ENCODE data around the gene LPAR3. TPM values are rescaled to one million over a fixed set of nuclear protein-coding genes. Genes with fewer than 3 reads are reported as not detected.
A peak's percentile ranks its signal among the peaks of the same experiment; 100 is the strongest.

Gene LPAR3
- total RNA-seq, 4 donors from 2014 or later, result 1.5 TPM; not detected in 3

DNA sequence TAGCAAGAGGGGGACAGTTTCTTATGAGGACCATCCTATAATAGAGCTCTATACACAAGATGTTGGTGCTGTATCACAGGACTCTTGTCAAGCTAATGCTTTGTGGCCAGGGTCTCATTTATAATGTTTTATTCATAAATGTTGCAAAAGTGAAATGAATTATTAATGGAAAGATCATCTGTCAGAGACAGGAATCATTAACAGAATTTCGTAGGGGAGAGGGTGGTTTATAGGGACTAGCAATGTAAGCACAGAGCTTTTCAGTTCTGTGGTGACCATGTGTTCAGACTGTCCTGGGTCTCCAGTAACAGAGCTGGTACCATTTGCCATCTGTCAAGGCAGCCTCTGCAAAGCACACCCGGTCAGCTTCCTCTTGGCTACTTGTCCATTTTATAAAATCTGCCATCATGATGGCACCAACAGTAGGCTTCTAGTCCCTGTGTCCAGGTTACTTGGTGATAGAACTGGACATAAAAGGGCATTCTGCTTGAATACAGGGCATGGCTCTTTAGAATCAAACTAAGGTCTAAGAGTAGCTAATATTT is 36.2 kb downstream of the LPAR3 start:
- Histone ChIP-seq H3K9me3 (no peaks in the 10 kb centered on the region), H3K27ac (no peak overlapping the region), H3K36me3 (no peaks in the 10 kb centered on the region), H3K4me1 (no peaks in the 10 kb centered on the region), H3K27me3 (no peaks in the 10 kb centered on the region), H3K4me3 (no peak overlapping the region)
- WGBS, 2 donors, result 77 to 83% methylated on average over 2 of the region's 2 CpGs
- TF ChIP-seq, protein P1, sequence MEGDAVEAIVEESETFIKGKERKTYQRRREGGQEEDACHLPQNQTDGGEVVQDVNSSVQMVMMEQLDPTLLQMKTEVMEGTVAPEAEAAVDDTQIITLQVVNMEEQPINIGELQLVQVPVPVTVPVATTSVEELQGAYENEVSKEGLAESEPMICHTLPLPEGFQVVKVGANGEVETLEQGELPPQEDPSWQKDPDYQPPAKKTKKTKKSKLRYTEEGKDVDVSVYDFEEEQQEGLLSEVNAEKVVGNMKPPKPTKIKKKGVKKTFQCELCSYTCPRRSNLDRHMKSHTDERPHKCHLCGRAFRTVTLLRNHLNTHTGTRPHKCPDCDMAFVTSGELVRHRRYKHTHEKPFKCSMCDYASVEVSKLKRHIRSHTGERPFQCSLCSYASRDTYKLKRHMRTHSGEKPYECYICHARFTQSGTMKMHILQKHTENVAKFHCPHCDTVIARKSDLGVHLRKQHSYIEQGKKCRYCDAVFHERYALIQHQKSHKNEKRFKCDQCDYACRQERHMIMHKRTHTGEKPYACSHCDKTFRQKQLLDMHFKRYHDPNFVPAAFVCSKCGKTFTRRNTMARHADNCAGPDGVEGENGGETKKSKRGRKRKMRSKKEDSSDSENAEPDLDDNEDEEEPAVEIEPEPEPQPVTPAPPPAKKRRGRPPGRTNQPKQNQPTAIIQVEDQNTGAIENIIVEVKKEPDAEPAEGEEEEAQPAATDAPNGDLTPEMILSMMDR (IDR thresholded peaks at IDR 0.05), result no peak
- no peak for TF ChIP-seq POLR2A (IDR thresholded peaks at IDR 0.05)
- no peak for TF ChIP-seq EP300 (IDR thresholded peaks at IDR 0.05)
- no peak for DNase-seq (ENCODE audit: low spot score in 2 of 2)

DNA sequence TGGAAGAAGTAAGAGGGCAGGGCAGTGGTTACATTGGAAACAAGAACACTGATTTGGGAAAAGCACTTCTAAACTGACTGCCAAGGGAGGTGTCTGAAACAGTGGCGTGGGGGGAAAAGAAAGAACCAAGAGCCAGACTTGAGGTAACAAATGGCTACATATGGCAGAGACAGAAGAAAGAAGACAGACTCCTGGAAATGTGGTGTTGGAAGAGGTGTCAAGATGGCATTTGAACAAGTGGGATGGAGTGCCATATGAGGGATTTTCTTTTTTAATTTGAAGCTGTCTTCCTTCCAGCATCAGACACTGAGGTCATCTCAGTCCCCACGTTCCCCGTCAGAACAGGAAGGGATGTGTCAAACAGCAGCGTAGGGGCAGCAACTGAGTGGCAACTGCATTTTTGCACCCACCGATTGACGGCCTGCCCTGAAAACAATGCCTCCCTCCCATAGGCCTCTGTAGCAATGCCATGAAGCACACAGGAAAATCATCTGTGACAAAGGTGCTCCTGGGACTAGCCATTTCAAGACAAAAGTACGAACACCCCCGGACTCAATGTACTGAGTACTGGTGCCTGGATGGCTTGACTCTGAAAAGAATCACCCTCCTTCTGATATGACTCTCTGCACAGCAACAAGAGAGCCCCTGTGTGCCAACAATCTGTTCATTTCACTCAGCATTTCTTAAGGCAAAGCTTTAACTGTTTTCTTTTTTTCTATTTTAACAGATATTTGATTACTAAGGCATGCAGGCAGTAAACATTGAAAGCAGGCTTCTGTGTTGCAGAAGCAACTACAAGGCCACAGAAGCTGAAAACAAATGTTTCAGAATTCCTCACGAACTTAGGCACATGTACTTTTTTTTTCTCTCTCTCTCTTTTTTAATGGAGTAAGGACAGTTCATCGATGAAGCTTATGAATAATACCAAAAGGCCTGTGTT is 37.0 kb downstream of the LPAR3 start:
- TF ChIP-seq POLR2A (IDR thresholded peaks at IDR 0.05) (no peak), EP300 (IDR thresholded peaks at IDR 0.05) (no peak)
- TF ChIP-seq, protein P1 (IDR thresholded peaks at IDR 0.05), result no peak
- H3K4me1 ChIP-seq, result no peaks in the 10 kb centered on the region
- no peak overlapping the region for H3K27ac ChIP-seq
- DNase-seq (ENCODE audit: low spot score in 2 of 2), result no peak
- no peaks in the 10 kb centered on the region for H3K36me3 ChIP-seq
- no peaks in the 10 kb centered on the region for H3K27me3 ChIP-seq
- H3K9me3 ChIP-seq, result no peaks in the 10 kb centered on the region
- H3K4me3 ChIP-seq, result no peak overlapping the region
- 43 to 50% methylated on average over 10 of the region's 10 CpGs for WGBS, 2 donors

DNA sequence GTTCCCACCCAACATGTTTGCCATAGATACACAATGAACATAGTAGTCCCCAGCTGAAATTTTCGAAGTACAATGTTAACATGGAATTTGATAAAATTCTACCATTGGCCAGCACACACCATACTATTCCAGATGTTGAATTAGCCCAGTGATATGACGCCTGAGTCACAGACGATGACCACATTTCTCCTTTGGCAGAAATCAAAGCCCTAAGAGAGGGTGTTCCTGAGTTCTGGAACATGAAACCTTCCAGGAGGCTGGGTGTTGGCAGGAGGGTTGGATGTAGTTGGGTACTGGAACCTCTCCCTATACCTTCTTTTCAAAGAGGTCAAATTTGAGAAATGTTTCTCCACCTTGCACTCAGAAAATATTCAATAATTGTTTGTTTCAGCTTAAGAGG is 37.8 kb downstream of the LPAR3 start:
- H3K27ac ChIP-seq, result no peak overlapping the region
- no peaks in the 10 kb centered on the region for H3K27me3 ChIP-seq
- no peaks in the 10 kb centered on the region for H3K4me1 ChIP-seq
- no peaks in the 10 kb centered on the region for H3K36me3 ChIP-seq
- no peak for TF ChIP-seq POLR2A (IDR thresholded peaks at IDR 0.05)
- TF ChIP-seq, protein P1 (IDR thresholded peaks at IDR 0.05), result no peak
- TF ChIP-seq EP300 (IDR thresholded peaks at IDR 0.05), result no peak
- no peak for DNase-seq (ENCODE audit: low spot score in 2 of 2)
- no peaks in the 10 kb centered on the region for H3K9me3 ChIP-seq
- 91 to 96% methylated on average over 3 of the region's 3 CpGs for WGBS, 2 donors
- no peak overlapping the region for H3K4me3 ChIP-seq

DNA sequence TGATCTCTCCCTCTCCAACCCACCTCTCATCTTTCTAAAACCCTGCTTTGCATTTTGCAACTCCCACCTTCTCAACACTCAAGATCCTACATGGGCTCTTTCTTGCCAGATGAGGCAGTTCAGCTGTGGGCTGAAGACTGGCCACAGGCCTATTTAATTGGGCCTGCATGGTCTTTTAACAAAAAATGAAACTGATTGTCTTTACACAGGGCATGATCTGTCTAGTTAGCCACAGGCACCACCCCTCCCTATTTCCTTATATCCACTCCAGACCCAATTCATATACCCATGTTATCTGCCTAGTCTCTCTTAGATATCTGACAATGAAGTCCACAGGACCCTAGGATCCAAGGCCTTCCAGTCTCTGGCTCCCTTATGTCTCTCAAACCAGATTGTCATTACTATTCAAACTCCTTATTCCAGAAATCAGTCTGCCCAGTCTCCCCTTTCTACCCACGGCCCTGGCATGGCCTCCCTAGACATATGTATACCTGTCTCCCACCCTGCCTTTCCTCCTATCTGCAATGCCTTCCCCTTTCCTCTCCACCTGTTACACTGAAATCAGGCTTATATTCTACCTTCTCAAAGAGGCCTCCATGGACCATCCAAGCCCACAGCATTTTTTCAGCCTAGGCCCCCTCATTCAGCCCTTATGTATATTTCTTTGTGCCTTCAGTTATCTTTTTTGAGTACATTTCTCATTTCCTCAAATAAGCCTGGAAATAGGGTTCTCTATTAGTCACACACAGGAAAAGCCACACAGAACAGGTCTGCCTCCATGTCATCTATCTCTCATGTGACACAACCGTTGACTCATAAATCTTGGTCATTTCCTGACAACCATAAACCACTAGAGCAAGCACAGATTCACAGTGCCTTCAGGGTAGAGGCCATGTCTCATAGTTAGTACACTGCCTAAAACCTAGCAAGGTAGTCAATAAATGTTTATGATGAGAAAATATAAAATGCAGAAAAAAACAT is 39.0 kb downstream of the LPAR3 start:
- DNase-seq (ENCODE audit: low spot score in 2 of 2), result no peak
- H3K27ac ChIP-seq, result no peak overlapping the region
- no peaks in the 10 kb centered on the region for H3K9me3 ChIP-seq
- H3K36me3 ChIP-seq, result no peaks in the 10 kb centered on the region
- WGBS, 2 donors, result 68 to 78% methylated on average over 2 of the region's 2 CpGs
- peak in 1 of 2 donors; percentile 42 for TF ChIP-seq EP300 (IDR thresholded peaks at IDR 0.05)
- TF ChIP-seq POLR2A (IDR thresholded peaks at IDR 0.05), result no peak
- no peaks in the 10 kb centered on the region for H3K27me3 ChIP-seq
- no peaks in the 10 kb centered on the region for H3K4me1 ChIP-seq
- no peak overlapping the region for H3K4me3 ChIP-seq

DNA sequence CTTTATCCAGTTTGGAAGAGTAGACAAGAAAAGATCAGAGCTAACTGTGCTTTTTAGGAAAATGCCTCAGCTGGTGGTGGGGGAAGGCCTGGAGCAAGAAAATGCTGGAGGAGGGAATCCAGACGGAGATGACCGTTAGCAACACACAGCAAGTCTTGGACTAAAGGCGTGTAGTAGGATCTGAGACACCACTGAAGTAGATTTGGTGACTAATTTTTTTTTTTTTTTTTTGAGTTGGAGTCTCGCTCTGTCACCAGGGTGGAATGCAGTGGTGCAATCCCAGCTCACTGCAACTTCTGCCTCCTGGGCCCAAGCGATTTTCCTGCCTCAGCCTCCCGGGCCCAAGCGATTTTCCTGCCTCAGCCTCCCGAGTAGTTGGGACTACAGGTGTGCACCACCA is 41.2 kb downstream of the LPAR3 start:
- Histone ChIP-seq H3K9me3 (no peaks in the 10 kb centered on the region), H3K4me3 (no peak overlapping the region), H3K27me3 (no peaks in the 10 kb centered on the region), H3K27ac (no peak overlapping the region), H3K36me3 (no peaks in the 10 kb centered on the region), H3K4me1 (peaks cover 0 to 7% (median 0%) of the 10 kb centered on the region in 4 donors)
- no peak for DNase-seq (ENCODE audit: low spot score in 2 of 2)
- WGBS, 2 donors, result 85 to 92% methylated on average over 8 of the region's 8 CpGs
- TF ChIP-seq, protein P1 (IDR thresholded peaks at IDR 0.05), result no peak
- TF ChIP-seq POLR2A (IDR thresholded peaks at IDR 0.05) (no peak), EP300 (IDR thresholded peaks at IDR 0.05) (no peak)

Measured in tibial nerve (tissue), 4 donors.